ENCODE data around the gene DISC1. TPM values are rescaled to one million over a fixed set of nuclear protein-coding genes. Genes with fewer than 3 reads are reported as not detected.

DISC1 gene
- total and polyA plus RNA-seq, 7 experiments from 2014 or later = 7.8 to 33.8 (median 17.1) TPM

- no peak overlapping the region for H3K4me3 ChIP-seq (ENCODE audit: low read length)
- CTCF ChIA-PET = interaction anchor here (0.5 kb wide), 1 partner anchor 507 kb away, joined by 3 read pairs; no protein-coding TSS in a partner anchor
- Mint-ChIP-seq H3K9me3 (peaks cover 0 to 4% (median 0%) of the 10 kb centered on the region in 11 donors), H3K27ac (peak overlapping the region in 1 of 9 donors; percentile 59), H3K36me3 (peaks cover 3 to 51% (median 23%) of the 10 kb centered on the region in 5 donors), H3K4me1 (peaks cover 0 to 25% (median 9%) of the 10 kb centered on the region in 7 donors), H3K27me3 (no peaks in the 10 kb centered on the region), H3K4me3 (no peak overlapping the region)
- no peak overlapping the region for H3K27ac ChIP-seq (ENCODE audit: low read depth, low read length)
- POLR2A ChIA-PET = no interaction called here
- intact Hi-C loops (cut with micrococcal nuclease) = no loop called here
- no peak for DNase-seq
- H3K9me3 ChIP-seq (ENCODE audit: control insufficient read depth in 2 of 3, low read length in 3 of 3) = no peaks in the 10 kb centered on the region
- no peaks in the 10 kb centered on the region for H3K27me3 ChIP-seq (ENCODE audit: control insufficient read depth in 2 of 2, insufficient read depth in 2 of 2, low read length in 2 of 2)
- H3K36me3 ChIP-seq (ENCODE audit: control insufficient read depth in 2 of 3, insufficient read depth in 3 of 3, low read length in 3 of 3) = no peaks in the 10 kb centered on the region
- no peak for ATAC-seq
- no peaks in the 10 kb centered on the region for H3K4me1 ChIP-seq (ENCODE audit: control insufficient read depth in 2 of 2, insufficient read depth in 2 of 2, low read length in 2 of 2)
Measured at GRCh38 chr1:231887866-231888265, 261.3 kb downstream of the DISC1 start.

GRCh38 chr1:231890791-231891190, 264.2 kb downstream of the DISC1 start:
- ATAC-seq (no peak), DNase-seq (no peak)
- Histone ChIP-seq H3K27ac (ENCODE audit: low read depth, low read length) (no peak overlapping the region), H3K36me3 (ENCODE audit: control insufficient read depth in 2 of 3, insufficient read depth in 3 of 3, low read length in 3 of 3) (no peaks in the 10 kb centered on the region), H3K27me3 (ENCODE audit: control insufficient read depth in 2 of 2, insufficient read depth in 2 of 2, low read length in 2 of 2) (no peaks in the 10 kb centered on the region), H3K9me3 (ENCODE audit: control insufficient read depth in 2 of 3, low read length in 3 of 3) (no peaks in the 10 kb centered on the region), H3K4me3 (ENCODE audit: low read length) (no peak overlapping the region), H3K4me1 (ENCODE audit: control insufficient read depth in 2 of 2, insufficient read depth in 2 of 2, low read length in 2 of 2) (no peaks in the 10 kb centered on the region)
- CTCF ChIA-PET = interaction anchor here (1.4 kb wide), 1 partner anchor 10 kb away, joined by 3 read pairs; no protein-coding TSS in a partner anchor
- no peak overlapping the region for H3K4me3 Mint-ChIP-seq
- no peak overlapping the region for H3K27ac Mint-ChIP-seq
- H3K36me3 Mint-ChIP-seq = peaks cover 3 to 45% (median 23%) of the 10 kb centered on the region in 5 donors
- H3K4me1 Mint-ChIP-seq = peaks cover 0 to 26% (median 15%) of the 10 kb centered on the region in 7 donors
- intact Hi-C loops (cut with micrococcal nuclease) = no loop called here
- POLR2A ChIA-PET = no interaction called here
- H3K9me3 Mint-ChIP-seq = peaks cover 0 to 4% (median 0%) of the 10 kb centered on the region in 11 donors
- H3K27me3 Mint-ChIP-seq = no peaks in the 10 kb centered on the region

GRCh38 chr1:231893400-231894102, 267.0 kb downstream of the DISC1 start:
- peaks cover 0 to 4% (median 0%) of the 10 kb centered on the region in 11 donors for H3K9me3 Mint-ChIP-seq
- H3K36me3 Mint-ChIP-seq = peaks cover 0 to 49% (median 9%) of the 10 kb centered on the region in 5 donors
- Histone ChIP-seq H3K36me3 (ENCODE audit: control insufficient read depth in 2 of 3, insufficient read depth in 3 of 3, low read length in 3 of 3) (no peaks in the 10 kb centered on the region), H3K4me3 (ENCODE audit: low read length) (no peak overlapping the region), H3K27ac (ENCODE audit: low read depth, low read length) (no peak overlapping the region), H3K9me3 (ENCODE audit: control insufficient read depth in 2 of 3, low read length in 3 of 3) (no peaks in the 10 kb centered on the region), H3K27me3 (ENCODE audit: control insufficient read depth in 2 of 2, insufficient read depth in 2 of 2, low read length in 2 of 2) (no peaks in the 10 kb centered on the region), H3K4me1 (ENCODE audit: control insufficient read depth in 2 of 2, insufficient read depth in 2 of 2, low read length in 2 of 2) (no peaks in the 10 kb centered on the region)
- intact Hi-C loops (cut with micrococcal nuclease) = no loop called here
- POLR2A ChIA-PET = no interaction called here
- no peak for DNase-seq
- H3K27ac Mint-ChIP-seq = peak overlapping the region in 2 of 9 donors; percentile 10 to 14
- H3K27me3 Mint-ChIP-seq = no peaks in the 10 kb centered on the region
- no peak overlapping the region for H3K4me3 Mint-ChIP-seq
- ATAC-seq = no peak
- CTCF ChIA-PET = no interaction called here
- peaks cover 4 to 36% (median 26%) of the 10 kb centered on the region in 7 donors for H3K4me1 Mint-ChIP-seq

- no peaks in the 10 kb centered on the region for H3K4me1 ChIP-seq (ENCODE audit: control insufficient read depth in 2 of 2, insufficient read depth in 2 of 2, low read length in 2 of 2)
- no peaks in the 10 kb centered on the region for H3K27me3 ChIP-seq (ENCODE audit: control insufficient read depth in 2 of 2, insufficient read depth in 2 of 2, low read length in 2 of 2)
- Mint-ChIP-seq H3K27ac (peak overlapping the region in 2 of 9 donors; percentile 4 to 7), H3K9me3 (peaks cover 0 to 4% (median 0%) of the 10 kb centered on the region in 11 donors), H3K27me3 (no peaks in the 10 kb centered on the region), H3K36me3 (peaks cover 0 to 34% (median 2%) of the 10 kb centered on the region in 5 donors), H3K4me3 (no peak overlapping the region), H3K4me1 (peaks cover 5 to 28% (median 20%) of the 10 kb centered on the region in 7 donors)
- no peaks in the 10 kb centered on the region for H3K36me3 ChIP-seq (ENCODE audit: control insufficient read depth in 2 of 3, insufficient read depth in 3 of 3, low read length in 3 of 3)
- intact Hi-C loops (cut with micrococcal nuclease) = no loop called here
- H3K27ac ChIP-seq (ENCODE audit: low read depth, low read length) = no peak overlapping the region
- H3K9me3 ChIP-seq (ENCODE audit: control insufficient read depth in 2 of 3, low read length in 3 of 3) = no peaks in the 10 kb centered on the region
- ChIA-PET POLR2A (no interaction called here), CTCF (no interaction called here)
- no peak overlapping the region for H3K4me3 ChIP-seq (ENCODE audit: low read length)
- DNase-seq (no peak), ATAC-seq (no peak)
Measured at GRCh38 chr1:231896806-231897205, 270.2 kb downstream of the DISC1 start.

GRCh38 chr1:231899046-231899445, 272.5 kb downstream of the DISC1 start:
- Mint-ChIP-seq H3K9me3 (peaks cover 0 to 13% (median 3%) of the 10 kb centered on the region in 11 donors), H3K4me1 (peaks cover 6 to 33% (median 24%) of the 10 kb centered on the region in 7 donors), H3K4me3 (no peak overlapping the region), H3K27me3 (no peaks in the 10 kb centered on the region), H3K36me3 (peaks cover 3 to 39% (median 15%) of the 10 kb centered on the region in 5 donors), H3K27ac (peak overlapping the region in 2 of 9 donors; percentile 8 to 40)
- no peak overlapping the region for H3K4me3 ChIP-seq (ENCODE audit: low read length)
- no peaks in the 10 kb centered on the region for H3K27me3 ChIP-seq (ENCODE audit: control insufficient read depth in 2 of 2, insufficient read depth in 2 of 2, low read length in 2 of 2)
- ChIA-PET CTCF (no interaction called here), POLR2A (no interaction called here)
- no peaks in the 10 kb centered on the region for H3K4me1 ChIP-seq (ENCODE audit: control insufficient read depth in 2 of 2, insufficient read depth in 2 of 2, low read length in 2 of 2)
- intact Hi-C loops (cut with micrococcal nuclease) = no loop called here
- H3K9me3 ChIP-seq (ENCODE audit: control insufficient read depth in 2 of 3, low read length in 3 of 3) = peaks cover 0 to 3% (median 0%) of the 10 kb centered on the region in 3 experiments
- H3K27ac ChIP-seq (ENCODE audit: low read depth, low read length) = no peak overlapping the region
- ATAC-seq (no peak), DNase-seq (no peak)
- no peaks in the 10 kb centered on the region for H3K36me3 ChIP-seq (ENCODE audit: control insufficient read depth in 2 of 3, insufficient read depth in 3 of 3, low read length in 3 of 3)

GRCh38 chr1:231899713-231900435, 273.3 kb downstream of the DISC1 start:
- CTCF ChIA-PET = interaction anchor here (0.9 kb wide), 1 partner anchor 10 kb away, joined by 3 read pairs; no protein-coding TSS in a partner anchor
- Mint-ChIP-seq H3K27me3 (no peaks in the 10 kb centered on the region), H3K36me3 (peaks cover 4 to 47% (median 23%) of the 10 kb centered on the region in 5 donors), H3K27ac (no peak overlapping the region), H3K4me1 (peaks cover 6 to 39% (median 25%) of the 10 kb centered on the region in 7 donors), H3K4me3 (no peak overlapping the region), H3K9me3 (peaks cover 0 to 21% (median 3%) of the 10 kb centered on the region in 11 donors)
- Histone ChIP-seq H3K27ac (ENCODE audit: low read depth, low read length) (no peak overlapping the region), H3K27me3 (ENCODE audit: control insufficient read depth in 2 of 2, insufficient read depth in 2 of 2, low read length in 2 of 2) (no peaks in the 10 kb centered on the region), H3K4me1 (ENCODE audit: control insufficient read depth in 2 of 2, insufficient read depth in 2 of 2, low read length in 2 of 2) (no peaks in the 10 kb centered on the region), H3K36me3 (ENCODE audit: control insufficient read depth in 2 of 3, insufficient read depth in 3 of 3, low read length in 3 of 3) (no peaks in the 10 kb centered on the region), H3K9me3 (ENCODE audit: control insufficient read depth in 2 of 3, low read length in 3 of 3) (peaks cover 0 to 3% (median 0%) of the 10 kb centered on the region in 3 experiments), H3K4me3 (ENCODE audit: low read length) (no peak overlapping the region)
- DNase-seq (no peak), ATAC-seq (no peak)
- POLR2A ChIA-PET = no interaction called here
- intact Hi-C loops (cut with micrococcal nuclease) = no loop called here
